ENCODE results near the gene NDC1. TPM values are rescaled to one million over a fixed set of nuclear protein-coding genes. Genes with fewer than 3 reads are reported as not detected.

The NDC1 gene
- total and polyA plus RNA-seq, 2 of the 4 experiments (the other 2 are of a cell fraction), result 11.8 to 33.9 TPM

DNA sequence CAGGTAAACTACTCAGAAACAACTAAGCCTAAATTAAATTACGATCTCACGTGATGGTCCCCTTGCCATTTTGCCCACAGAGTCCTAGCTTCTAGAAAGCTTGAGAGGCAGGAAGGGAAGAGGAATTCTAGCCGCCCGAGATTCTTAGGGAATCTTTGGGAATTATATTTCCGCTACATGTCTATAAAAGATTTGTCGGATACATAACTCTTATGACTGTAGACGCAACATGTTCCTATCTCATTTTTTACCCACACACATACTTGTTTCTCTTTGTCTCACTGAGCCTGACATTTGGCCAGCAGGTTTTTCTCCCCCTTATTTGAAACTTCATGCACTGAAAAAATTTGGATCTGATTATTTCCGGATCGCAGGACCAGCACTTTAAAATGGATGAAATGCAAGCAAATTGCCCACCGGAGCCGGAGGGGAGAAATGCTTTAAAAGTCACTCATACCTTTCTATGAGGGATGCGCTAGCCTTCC, 104.6 kb downstream of the NDC1 start:
- WGBS, 2 experiments (ENCODE audit: extremely low coverage in 2 of 2, insufficient read length in 1 of 2), result 84% methylated on average over 7 of the region's 12 CpGs; no CpG with 5 or more reads in 1 of the 2 experiments
- peak overlapping the region; percentile 86 for H2AK5ac ChIP-seq (ENCODE audit: low read depth, low read length)
- no TSS peak for BruUV-seq (replicated peaks)

More for the DNA sequence above, 104.6 kb downstream of the NDC1 start:
- H3K36me3 ChIP-seq (ENCODE audit: control insufficient read depth, insufficient read depth, low read length), result no peaks in the 10 kb centered on the region
- peaks cover 20 to 67% of the 10 kb centered on the region in 2 experiments for H3K79me1 ChIP-seq (ENCODE audit: low read depth in 1 of 2, low read length in 2 of 2)
- H4K8ac ChIP-seq (ENCODE audit: low read depth in 2 of 2, low read length in 2 of 2), result peak overlapping the region; percentile 79 to 89
- dilution Hi-C loops (cut with HindIII; ENCODE audit: low sequenced_read_pairs, unreplicated experiment) (no loop called here), intact Hi-C loops (cut with micrococcal nuclease) (loop anchor here (5.0 kb wide), 1 partner anchor 46 kb away; no protein-coding TSS in a partner anchor), in situ Hi-C loops (cut with MboI; ENCODE audit: low sequenced_read_pairs) (no loop called here)
- CTCF ChIA-PET, result interaction anchor here (0.7 kb wide), 1 partner anchor 77 kb away, joined by 3 read pairs; no protein-coding TSS in a partner anchor
- H4K5ac ChIP-seq (ENCODE audit: low read depth, low read length), result peak overlapping the region; percentile 99
- peaks cover 25% of the 10 kb centered on the region; the same call in 1 of the 2 replicates for H3K9me1 ChIP-seq (ENCODE audit: insufficient read depth, low read length)
- peaks cover 40% of the 10 kb centered on the region for H3K4me1 ChIP-seq (ENCODE audit: control insufficient read depth, insufficient read depth, low read length)
- peak overlapping the region; percentile 86 for H2BK120ac ChIP-seq (ENCODE audit: low read depth, low read length)
- peak overlapping the region; percentile 100 for H3K18ac ChIP-seq (ENCODE audit: low read depth, low read length)
- peak overlapping the region; percentile 85 for H3K4me2 ChIP-seq (ENCODE audit: low read depth, low read length)
- peak overlapping the region; percentile 92 for H4K91ac ChIP-seq (ENCODE audit: insufficient read depth, low read depth, low read length)
- no peaks in the 10 kb centered on the region for H3K9me3 ChIP-seq (ENCODE audit: control insufficient read depth, insufficient read depth, low read length)
- H3K27ac ChIP-seq (ENCODE audit: insufficient read depth, low read length), result peak overlapping the region; percentile 95
- peak overlapping the region; percentile 92 for H2BK15ac ChIP-seq (ENCODE audit: low read depth, low read length)
- H3K14ac ChIP-seq (replicated peaks; ENCODE audit: low read depth, low read length), result peak overlapping the region; percentile 88
- H4K20me1 ChIP-seq (ENCODE audit: insufficient read depth, low read length), result 0 out of 2 replicates have a peak, but pooled peaks cover 4% of the 10 kb centered on the region
- no peak overlapping the region for H3K4me3 ChIP-seq (ENCODE audit: insufficient read depth, low read depth, low read length)
- no peak for ATAC-seq (ENCODE audit: low read depth)
- H3K27me3 ChIP-seq (ENCODE audit: control insufficient read depth, insufficient read depth, low read length), result no peaks in the 10 kb centered on the region
- DNase-seq, result no peak
- peak overlapping the region; percentile 63 for H2AK9ac ChIP-seq (replicated peaks; ENCODE audit: low read depth, low read length, poor library complexity)
- H3K56ac ChIP-seq (ENCODE audit: extremely low read depth, insufficient read depth, low read length), result peak overlapping the region; percentile 83
- POLR2A ChIA-PET (ENCODE audit: unreplicated experiment), result no interaction called here
- H2BK20ac ChIP-seq (ENCODE audit: low read depth, low read length), result peak overlapping the region; percentile 87
- TF ChIP-seq RCOR1 (IDR thresholded peaks at IDR 0.05; ENCODE audit: insufficient replicate concordance, low read length), result no peak
- no peak for TF ChIP-seq MAFK (IDR thresholded peaks at IDR 0.05; ENCODE audit: low read depth, low read length)
- TF ChIP-seq ELK1 (IDR thresholded peaks at IDR 0.05; ENCODE audit: borderline replicate concordance, low read depth, low read length), result no peak
- TF ChIP-seq POLR2A (IDR thresholded peaks at IDR 0.05; ENCODE audit: low read depth, low read length), result no peak
- TF ChIP-seq FOS (IDR thresholded peaks at IDR 0.05; ENCODE audit: low read depth, low read length), result no peak
- no peak for TF ChIP-seq RFX5 (IDR thresholded peaks at IDR 0.05; ENCODE audit: low read depth, low read length)
- TF ChIP-seq MXI1 (IDR thresholded peaks at IDR 0.05; ENCODE audit: borderline replicate concordance, low read depth, low read length), result no peak
- no peak for TF ChIP-seq BHLHE40 (IDR thresholded peaks at IDR 0.05; ENCODE audit: low read depth, low read length)
- TF ChIP-seq RAD21 (IDR thresholded peaks at IDR 0.05; ENCODE audit: low read length), result no peak
- TF ChIP-seq MAZ (IDR thresholded peaks at IDR 0.05; ENCODE audit: borderline replicate concordance, low read depth, low read length), result no peak
- no peak for TF ChIP-seq CTCF (conservative IDR thresholded peaks at IDR 0.05; ENCODE audit: low read depth, low read length)
- no peak for TF ChIP-seq SMC3 (IDR thresholded peaks at IDR 0.05; ENCODE audit: low read depth, low read length)
- TF ChIP-seq CEBPB (IDR thresholded peaks at IDR 0.05; ENCODE audit: low read depth, low read length), result no peak
- TF ChIP-seq NFE2L2 (IDR thresholded peaks at IDR 0.05; ENCODE audit: low read depth, low read length), result no peak
- TF ChIP-seq CHD1 (IDR thresholded peaks at IDR 0.05; ENCODE audit: low read depth, low read length), result no peak
- TF ChIP-seq, protein P1, sequence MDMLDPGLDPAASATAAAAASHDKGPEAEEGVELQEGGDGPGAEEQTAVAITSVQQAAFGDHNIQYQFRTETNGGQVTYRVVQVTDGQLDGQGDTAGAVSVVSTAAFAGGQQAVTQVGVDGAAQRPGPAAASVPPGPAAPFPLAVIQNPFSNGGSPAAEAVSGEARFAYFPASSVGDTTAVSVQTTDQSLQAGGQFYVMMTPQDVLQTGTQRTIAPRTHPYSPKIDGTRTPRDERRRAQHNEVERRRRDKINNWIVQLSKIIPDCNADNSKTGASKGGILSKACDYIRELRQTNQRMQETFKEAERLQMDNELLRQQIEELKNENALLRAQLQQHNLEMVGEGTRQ (IDR thresholded peaks at IDR 0.05; ENCODE audit: low read depth, low read length), result no peak
- peak overlapping the region; percentile 94 for H3K4ac ChIP-seq (ENCODE audit: low read depth, low read length)
- peak overlapping the region; percentile 67 for H3K23ac ChIP-seq (ENCODE audit: low read depth, low read length)
- no peak overlapping the region for H2AFZ ChIP-seq (replicated peaks; ENCODE audit: low read length, poor library complexity)
- H2BK5ac ChIP-seq (ENCODE audit: low read depth, low read length, poor library complexity, severe bottlenecking), result peak overlapping the region; percentile 96
- H3K9ac ChIP-seq (ENCODE audit: low read depth, low read length), result peak overlapping the region; percentile 32

All from IMR-90 (cell line).